H1 (cell line): ENCODE data around the gene EIF5A2. TPM values are rescaled to one million over a fixed set of nuclear protein-coding genes. Genes with fewer than 3 reads are reported as not detected.
"Not testable (repeated sequence)": the region's sequence is repeated elsewhere in the genome, so short reads cannot be mapped to it uniquely, and the experiment has no call there.

Experiments
- CTCF ChIA-PET: fragments of 300-600 bp; sonication (Branson Sonifier 250); formaldehyde crosslinking; loops from one replicate; lab custom pipeline; 2021; ENCODE audit not compliant: partially characterized antibody; lab: Charles Lee
- POLR2A ChIA-PET: fragments of 300-600 bp; sonication (Branson Sonifier 250); formaldehyde crosslinking; loops from one replicate; lab custom pipeline; 2021; ENCODE audit warnings: inconsistent platforms; ENCODE audit not compliant: partially characterized antibody; lab: Charles Lee
- DNase-seq, 2 experiments: peaks; one replicate each; pipeline versions ENCODE4 v3.0.0 to v3.0.0-alpha.2; 2010 to 2022; ENCODE audit warnings: low spot score in 2 of 2, low read depth in 1 of 2, mixed read lengths in 1 of 2
- FAIRE-seq: peaks from 2 replicates; lab custom pipeline; 2011; peaks lifted over from hg19 to GRCh38; lab: Jason Lieb, UNC
- H2AFZ ChIP-seq: 2 replicates; pipeline ENCODE4 v1.8.1; 2012; ENCODE audit warnings: low read length, inconsistent platforms
- H2AK5ac ChIP-seq: 2 replicates; pipeline ENCODE4 v1.6.1; 2013; ENCODE audit warnings: low read depth, low read length
- H2BK120ac ChIP-seq: replicated peaks from 2 replicates; pipeline ENCODE3; 2013; ENCODE audit warnings: low read depth, low read length, inconsistent platforms
- H2BK12ac ChIP-seq: 2 replicates; pipeline ENCODE4 v1.6.1; 2013; ENCODE audit warnings: low read depth, low read length
- H2BK15ac ChIP-seq: 2 replicates; pipeline ENCODE4 v1.6.1; 2013; ENCODE audit warnings: low read length
- H2BK20ac ChIP-seq: 2 replicates; pipeline ENCODE4 v1.6.1; 2013; ENCODE audit warnings: low read length
- H2BK5ac ChIP-seq: 2 replicates; pipeline ENCODE4 v1.6.1; 2013; ENCODE audit warnings: low read depth, low read length
- H3K14ac ChIP-seq: 2 replicates; pipeline ENCODE4 v1.6.1; 2013; ENCODE audit warnings: inconsistent platforms; ENCODE audit not compliant: insufficient read length
- H3K18ac ChIP-seq: 2 replicates; pipeline ENCODE4 v1.6.1; 2013; ENCODE audit warnings: low read length; ENCODE audit errors: extremely low read depth
- H3K23ac ChIP-seq: 2 replicates; pipeline ENCODE4 v1.6.1; 2013; ENCODE audit warnings: inconsistent platforms; ENCODE audit not compliant: insufficient read length
- H3K23me2 ChIP-seq: 2 replicates; pipeline ENCODE4 v1.6.1; 2013; ENCODE audit warnings: low read depth, low read length
- H3K27ac ChIP-seq: 2 replicates; pipeline ENCODE4 v1.6.1; 2011; ENCODE audit warnings: low read depth, low read length, inconsistent platforms
- H3K27me3 ChIP-seq, 4 experiments: replicated peaks in 1 of 4; 1 replicate in 1 of 4; 2 replicates in 3 of 4; pipeline versions ENCODE4 v1.6.1 to v1.8.1; 2011 to 2013; ENCODE audit warnings: low read length in 3 of 4, mild to moderate bottlenecking in 3 of 4, inconsistent platforms in 2 of 4, mixed read lengths in 2 of 4, moderate library complexity in 1 of 4; ENCODE audit not compliant: control insufficient read depth in 3 of 4, insufficient read depth in 3 of 4; ENCODE audit errors: extremely low read depth in 1 of 4
- H3K36me3 ChIP-seq, 4 experiments: 2 replicates each; pipeline versions ENCODE4 v1.6.1 to v1.8.1; 2011 to 2013; ENCODE audit warnings: mild to moderate bottlenecking in 4 of 4, low read length in 3 of 4, moderate library complexity in 2 of 4, control low read depth in 1 of 4, inconsistent platforms in 1 of 4; ENCODE audit not compliant: insufficient read depth in 4 of 4, control insufficient read depth in 2 of 4
- H3K4ac ChIP-seq: replicated peaks from 2 replicates; pipeline ENCODE3; 2013; ENCODE audit warnings: low read length, low read depth, mixed read lengths, inconsistent platforms; ENCODE audit not compliant: insufficient read length
- H3K4me1 ChIP-seq, 4 experiments: replicated peaks in 1 of 4; 1 replicate in 1 of 4; 2 replicates in 3 of 4; pipeline versions ENCODE4 v1.6.1 to v1.8.1; 2011 to 2013; ENCODE audit warnings: low read length in 3 of 4, inconsistent platforms in 2 of 4, mixed read lengths in 1 of 4; ENCODE audit not compliant: insufficient read depth in 4 of 4, control insufficient read depth in 3 of 4
- H3K4me2 ChIP-seq, 2 experiments: 2 replicates each; pipeline versions ENCODE4 v1.6.1 to v1.8.1; 2011 to 2013; ENCODE audit warnings: low read depth in 2 of 2, low read length in 2 of 2, control low read depth in 1 of 2, inconsistent platforms in 1 of 2, mild to moderate bottlenecking in 1 of 2; ENCODE audit not compliant: insufficient read depth in 1 of 2
- H3K4me3 ChIP-seq, 4 experiments: fragments of 200-600, 300-600 bp in 1 of 4; sonication (generic), shearing (Covaris generic), sonication (Bioruptor Twin) in 1 of 4; 2 replicates each; pipeline versions ENCODE4 v1.5.1 to v1.8.1; 2011 to 2016; ENCODE audit warnings: low read length in 4 of 4, low read depth in 3 of 4, control low read depth in 2 of 4, inconsistent platforms in 2 of 4, mild to moderate bottlenecking in 2 of 4, mixed read lengths in 1 of 4, moderate library complexity in 1 of 4; ENCODE audit not compliant: insufficient read depth in 2 of 4; ENCODE audit errors: extremely low read depth in 1 of 4
- H3K56ac ChIP-seq: replicated peaks from 2 replicates; pipeline ENCODE3; 2013; ENCODE audit warnings: low read depth, mild to moderate bottlenecking, mixed read lengths, low read length, inconsistent platforms; ENCODE audit not compliant: insufficient read length
- H3K79me1 ChIP-seq: 2 replicates; pipeline ENCODE4 v1.6.1; 2013; ENCODE audit warnings: low read depth, low read length, control low read depth
- H3K79me2 ChIP-seq, 2 experiments: 2 replicates each; pipeline versions ENCODE4 v1.6.1 to v1.8.1; 2012 to 2013; ENCODE audit warnings: low read length in 2 of 2, mild to moderate bottlenecking in 2 of 2, inconsistent platforms in 1 of 2; ENCODE audit not compliant: insufficient read depth in 2 of 2, control insufficient read depth in 1 of 2
- H3K9ac ChIP-seq, 4 experiments: replicated peaks in 1 of 4; 1 replicate in 1 of 4; 2 replicates in 3 of 4; pipeline versions ENCODE4 v1.6.1 to v1.8.1; 2011 to 2013; ENCODE audit warnings: low read depth in 3 of 4, low read length in 3 of 4, control low read depth in 2 of 4, mild to moderate bottlenecking in 2 of 4, moderate library complexity in 2 of 4, inconsistent platforms in 1 of 4; ENCODE audit errors: extremely low read depth in 1 of 4
- H3K9me3 ChIP-seq, 2 experiments: 2 replicates each; pipeline versions ENCODE4 v1.6.1 to v1.8.1; 2012 to 2013; ENCODE audit warnings: mild to moderate bottlenecking in 2 of 2, moderate library complexity in 2 of 2, control low read depth in 1 of 2, inconsistent platforms in 1 of 2, low read depth in 1 of 2, low read length in 1 of 2, mixed read lengths in 1 of 2; ENCODE audit not compliant: insufficient read depth in 2 of 2
- H4K20me1 ChIP-seq, 2 experiments: replicated peaks in 1 of 2; 2 replicates each; pipeline versions ENCODE3 to v1.8.1; 2011 to 2013; ENCODE audit warnings: inconsistent platforms in 2 of 2, low read length in 2 of 2, mild to moderate bottlenecking in 1 of 2; ENCODE audit not compliant: insufficient read depth in 2 of 2, control insufficient read depth in 1 of 2
- H4K5ac ChIP-seq: 2 replicates; pipeline ENCODE4 v1.6.1; 2013; ENCODE audit warnings: low read length, low read depth, mixed read lengths, inconsistent platforms; ENCODE audit not compliant: insufficient read length
- H4K8ac ChIP-seq: 2 replicates; pipeline ENCODE4 v1.8.0; 2013; ENCODE audit warnings: mild to moderate bottlenecking, moderate library complexity, low read length, inconsistent platforms; ENCODE audit not compliant: insufficient read depth; ENCODE audit errors: extremely low read depth
- H4K91ac ChIP-seq: replicated peaks from 2 replicates; pipeline ENCODE3; 2013; ENCODE audit warnings: low read length, mixed read lengths, inconsistent platforms; ENCODE audit not compliant: insufficient read length
- WGBS, 2 experiments: shearing (Covaris generic) in 1 of 2; methylation state at CpG; one replicate each; pipeline versions ENCODE4 v1.1.6 to v1.1.7; 2013 to 2015; ENCODE audit warnings: low lambda C conversion rate in 2 of 2, mixed read lengths in 2 of 2, inconsistent platforms in 1 of 2, low coverage in 1 of 2, missing lambda C conversion rate in 1 of 2; ENCODE audit not compliant: insufficient replicate concordance in 2 of 2, insufficient coverage in 1 of 2, insufficient read length in 1 of 2; ENCODE audit errors: extremely low coverage in 1 of 2, missing lambda C conversion rate in 1 of 2; 5-methylcytosine and 5-hydroxymethylcytosine counted together
- polyA plus RNA-seq, 7 experiments: library from polyadenylated mRNA; depleted of rRNA in 3 of 7; stranded (reverse) in 5 of 7; unstranded in 2 of 7; fragments of >200 nt in 5 of 7; fragments of 200-250 nt in 2 of 7; gene quantifications; 1 replicate in 5 of 7; 2 replicates in 1 of 7; 4 replicates in 1 of 7; pipeline versions ENCODE4 v1.2.1 to v1.2.3, GENCODE V29; 2011 to 2013; ENCODE audit warnings: missing spikeins in 2 of 7, mixed read lengths in 2 of 7
- total RNA-seq: library from RNA; stranded (reverse); fragmentation: NEBNext Ultra II Directional; extraction: Animal tissue kit (Norgen Biotek cat#: 25700); gene quantifications from 2 replicates; pipeline ENCODE4 v1.2.1, GENCODE V29; 2021

The EIF5A2 gene
- total and polyA plus RNA-seq, 2 of the 8 experiments (the other 6 are each of a cell fraction or from before 2014, with no cell fraction given): 1.5 to 15.0 TPM

GRCh38 chr3:170923553-170923952 is 15.1 kb upstream of the EIF5A2 start:
- POLR2A ChIA-PET, CTCF ChIA-PET, H2BK15ac ChIP-seq, H2BK12ac ChIP-seq, H4K8ac ChIP-seq, H4K20me1 ChIP-seq, H2AFZ ChIP-seq, H3K27me3 ChIP-seq, H3K79me2 ChIP-seq, H3K4me2 ChIP-seq, H3K4ac ChIP-seq, H2AK5ac ChIP-seq, H3K4me3 ChIP-seq, H3K9ac ChIP-seq, H3K79me1 ChIP-seq, H3K14ac ChIP-seq, H3K36me3 ChIP-seq, FAIRE-seq, H2BK20ac ChIP-seq, H3K27ac ChIP-seq, H2BK5ac ChIP-seq, H3K23ac ChIP-seq, H3K56ac ChIP-seq, H4K91ac ChIP-seq, H2BK120ac ChIP-seq, H3K18ac ChIP-seq, H3K4me1 ChIP-seq, H3K23me2 ChIP-seq, DNase-seq, H4K5ac ChIP-seq: not testable (repeated sequence)
- WGBS, 2 experiments: 95% methylated on average over 11 of the region's 27 CpGs; no CpG with 5 or more reads in 1 of the 2 experiments
- peaks cover 15 to 27% of the 10 kb centered on the region in 2 experiments for H3K9me3 ChIP-seq
